GM10847 (cell line): Measurements from ENCODE around the gene RNF39.

Experiments used
- POLR2A ChIP-seq: IDR thresholded peaks from 2 replicates; pipeline ENCODE4 v1.6.1; 2011; ENCODE audit not compliant: insufficient read length; ENCODE audit errors: extremely low read depth

Gene RNF39

GRCh38 chr6:30101444-30102413, 26.2 kb upstream of the RNF39 start:
- TF ChIP-seq POLR2A = no peak

DNA sequence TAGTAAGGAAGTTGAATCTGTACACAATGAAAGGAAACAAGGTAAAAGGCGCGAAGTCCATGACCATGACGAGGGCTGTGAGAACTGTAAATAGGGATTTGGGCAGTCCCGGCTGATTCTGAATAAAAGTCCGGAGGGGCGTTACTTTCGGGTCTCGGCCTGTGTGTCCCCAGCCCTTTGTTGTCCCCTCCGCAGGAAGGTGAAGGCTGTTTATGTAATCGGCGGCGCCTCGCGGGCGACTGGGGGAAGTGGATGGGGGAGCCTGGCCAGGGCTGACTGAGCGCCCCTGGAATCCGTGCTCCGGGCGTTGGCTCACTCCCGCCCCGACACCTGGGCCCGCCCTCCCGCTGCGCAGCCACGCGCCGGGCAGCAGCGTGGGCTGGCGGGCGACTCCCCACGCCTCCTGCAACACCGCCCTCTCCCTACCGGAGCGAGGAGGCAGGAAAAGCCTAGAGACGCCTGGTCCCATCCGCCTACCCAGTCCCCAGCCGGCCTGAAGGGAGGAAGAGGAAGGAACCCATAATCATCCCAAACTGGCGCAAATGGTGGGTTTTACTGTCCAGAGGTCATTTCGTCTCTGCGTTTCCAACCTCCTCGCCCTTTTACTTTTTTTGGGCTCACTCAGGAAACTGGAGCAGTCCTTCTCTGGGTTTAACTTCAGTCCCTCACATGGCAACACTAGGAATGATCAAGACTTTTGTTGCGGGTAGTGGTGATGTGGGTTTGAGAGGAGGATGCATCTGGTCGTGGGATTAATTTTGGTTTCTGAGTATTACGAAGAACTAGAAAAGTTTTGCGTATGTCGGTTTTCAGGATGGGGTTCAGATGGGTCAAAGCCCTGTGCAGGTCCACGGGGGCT, 25.2 kb upstream of the RNF39 start:
- TF ChIP-seq POLR2A = no peak

- TF ChIP-seq POLR2A = no peak
Observed at GRCh38 chr6:30100154-30100553, 24.6 kb upstream of the RNF39 start.

DNA sequence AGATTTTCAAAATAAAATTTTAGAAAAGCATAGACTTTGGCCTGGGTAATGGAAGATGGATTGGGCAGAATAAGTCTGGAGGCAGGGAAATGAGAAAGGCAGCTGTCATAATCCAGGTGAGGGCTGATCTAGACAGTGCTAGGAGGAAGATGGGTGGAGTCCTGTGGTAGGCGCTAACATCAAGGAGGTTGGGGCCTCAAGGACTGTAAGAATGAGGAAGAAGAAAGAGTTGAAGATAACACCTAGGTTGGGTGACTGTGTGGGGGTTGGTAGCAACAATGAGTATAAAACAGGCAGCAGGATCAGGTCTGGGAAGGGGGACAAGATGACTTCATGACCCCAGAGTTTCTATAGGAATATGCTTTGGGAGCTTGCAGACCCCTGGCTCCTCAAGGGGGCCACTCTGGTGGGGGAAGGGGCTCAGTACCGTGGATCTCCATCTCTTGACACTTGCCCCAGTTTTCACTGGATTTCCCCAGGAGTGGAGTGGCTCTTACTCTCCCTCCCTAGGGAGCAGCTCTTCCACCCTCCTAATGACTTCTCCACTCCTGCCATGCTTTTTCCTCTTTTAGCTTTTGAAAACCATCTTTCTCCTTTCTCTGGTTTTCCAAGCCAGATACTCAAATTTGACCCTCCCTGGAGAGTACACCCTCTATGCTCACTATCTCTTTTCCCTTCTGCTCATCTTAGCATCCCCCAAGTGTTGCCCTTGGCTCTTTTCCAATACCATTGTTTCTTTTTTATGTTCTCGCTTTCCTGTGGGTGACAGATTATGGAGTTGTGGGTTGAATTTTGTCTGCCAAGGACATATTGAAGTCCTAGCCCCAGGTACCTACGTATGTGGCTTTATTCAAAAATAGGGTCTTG, 22.6 kb upstream of the RNF39 start:
- no peak for TF ChIP-seq POLR2A

DNA sequence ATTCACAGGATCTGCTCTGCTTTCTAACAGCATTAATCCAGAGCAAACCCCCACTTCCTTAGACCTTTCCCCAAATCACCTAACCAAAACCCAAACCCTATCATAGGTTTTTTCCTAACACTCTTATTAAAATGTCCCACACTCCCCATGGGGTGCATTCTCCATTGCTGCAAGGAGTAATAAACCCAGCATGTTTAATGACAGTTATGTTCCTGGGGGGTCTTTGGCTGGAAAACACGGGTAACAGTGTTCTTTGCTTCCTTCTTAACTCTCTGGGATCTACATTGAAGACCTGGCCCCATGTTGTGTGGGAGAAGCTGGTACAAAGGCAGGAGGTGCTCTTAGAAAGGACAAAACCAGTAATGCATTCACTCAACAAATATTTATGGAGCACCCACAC, 21.3 kb upstream of the RNF39 start:
- no peak for TF ChIP-seq POLR2A

- no peak for TF ChIP-seq POLR2A
Observed at GRCh38 chr6:30093951-30094661, 18.5 kb upstream of the RNF39 start.

DNA sequence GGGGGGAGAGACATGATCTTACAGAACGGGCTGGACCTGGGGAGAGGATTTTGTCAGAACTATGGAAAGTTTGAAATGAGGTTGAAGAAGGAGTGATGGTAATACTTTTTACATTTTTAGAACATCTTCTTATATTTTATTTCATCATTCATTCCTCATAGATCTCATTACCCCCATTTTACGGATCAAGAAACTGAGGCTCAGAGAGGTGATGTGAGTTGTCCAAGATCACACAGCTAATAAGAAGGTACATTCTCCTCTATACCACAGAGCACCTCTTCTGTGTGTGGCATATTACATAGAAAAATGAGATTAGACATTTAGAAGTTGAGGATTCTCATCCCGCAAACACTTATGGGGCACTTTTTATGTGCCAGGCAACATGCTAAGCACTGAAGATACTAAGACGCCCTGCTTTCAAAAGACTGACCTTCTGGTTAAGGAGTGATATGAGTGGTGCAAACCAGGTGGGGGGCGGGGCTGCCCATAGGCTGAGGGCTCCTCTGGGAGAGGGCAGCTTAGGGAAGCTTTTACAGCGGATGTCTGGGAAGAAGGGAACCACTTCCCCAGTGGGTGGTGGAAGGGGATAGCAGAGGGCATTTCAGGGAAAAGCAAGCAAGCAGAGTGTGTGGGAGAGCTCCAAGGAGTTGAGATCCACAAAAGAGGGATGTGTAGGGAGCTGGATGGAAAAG, 17.4 kb upstream of the RNF39 start:
- TF ChIP-seq POLR2A = no peak

DNA sequence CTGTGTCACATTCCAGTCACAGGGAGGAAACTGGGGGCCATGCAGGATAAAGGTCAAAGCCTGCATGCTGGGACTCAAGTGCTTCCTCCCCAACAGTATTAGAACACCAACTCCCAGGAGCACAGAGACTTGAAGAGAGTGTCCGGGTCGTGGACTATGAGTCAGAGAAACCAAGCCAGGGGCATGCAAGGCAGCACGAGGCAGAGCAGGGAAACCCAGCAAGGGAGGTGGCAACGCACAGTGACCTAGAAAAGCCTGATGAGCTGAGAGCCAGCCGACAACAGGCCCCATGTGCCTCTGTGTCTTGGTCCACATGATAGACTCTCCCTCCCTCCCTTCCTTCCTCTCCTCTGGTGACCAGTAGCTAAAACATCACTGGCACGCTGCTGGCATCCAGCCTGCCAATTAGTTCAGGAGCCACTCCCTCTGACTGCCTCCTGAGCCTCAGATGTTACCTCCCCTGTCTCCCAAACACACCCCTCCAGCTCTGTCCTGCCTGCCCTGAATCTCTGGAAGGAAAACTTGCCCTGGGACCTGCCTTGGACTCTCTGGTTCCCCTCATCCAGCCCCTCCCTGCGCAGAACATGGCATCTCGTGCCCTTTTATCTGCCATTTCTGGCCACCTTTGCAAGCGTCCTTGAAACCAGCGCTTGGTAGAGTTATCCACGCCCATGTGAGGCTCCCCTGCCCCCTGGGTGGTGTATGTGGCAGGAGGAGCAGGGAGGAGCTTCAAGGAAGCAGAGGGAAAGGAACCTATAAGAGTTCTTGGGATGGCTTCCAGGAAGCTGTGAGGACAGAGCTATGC, 16.2 kb upstream of the RNF39 start:
- TF ChIP-seq POLR2A = no peak

DNA sequence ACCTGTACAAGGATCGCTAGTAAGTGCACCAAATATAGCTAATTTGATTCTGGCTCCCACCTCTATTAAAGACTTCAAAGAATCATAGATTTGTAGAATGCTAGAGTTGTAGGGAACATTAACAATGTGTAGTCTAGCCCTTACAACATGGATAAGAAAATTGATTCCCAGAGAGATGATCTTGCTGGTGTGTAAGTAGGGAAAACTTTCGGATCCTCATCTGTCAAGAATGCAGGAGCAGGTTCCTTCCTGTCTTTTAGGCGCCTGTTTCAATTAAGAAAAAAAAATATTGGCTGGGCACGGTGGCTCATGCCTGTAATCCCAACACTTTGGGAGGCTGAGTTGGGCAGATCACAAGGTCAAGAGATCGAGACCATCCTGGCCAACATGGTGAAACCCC, 12.3 kb upstream of the RNF39 start:
- TF ChIP-seq POLR2A = no peak

DNA sequence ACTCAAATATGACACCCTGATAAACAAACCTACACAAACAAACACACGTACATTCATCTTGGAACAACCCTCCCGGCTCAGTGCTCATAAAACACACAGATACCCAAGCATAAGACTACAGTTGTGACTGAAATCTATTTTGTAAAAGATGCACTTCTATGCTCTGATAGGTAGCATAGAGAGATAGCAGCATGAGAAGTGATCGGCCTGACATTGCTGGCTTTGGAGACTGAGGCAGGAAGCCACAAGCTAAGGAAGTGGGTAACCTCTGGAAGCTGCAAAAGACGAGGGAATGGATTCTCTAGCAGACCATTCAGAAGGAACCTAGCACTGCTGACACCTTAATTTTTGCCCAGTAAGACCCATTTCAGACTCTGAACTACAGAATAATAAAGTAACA, 1.6 kb upstream of the RNF39 start:
- no peak for TF ChIP-seq POLR2A

- TF ChIP-seq POLR2A = no peak
Observed at GRCh38 chr6:30075790-30076732, 492 bp upstream of the RNF39 start.
